ENCODE data around the gene KLHL29. TPM values are rescaled to one million over a fixed set of nuclear protein-coding genes. Genes with fewer than 3 reads are reported as not detected.

The KLHL29 gene
- total and polyA plus RNA-seq, 2 donors (not counting 3 experiments of a cell fraction or from before 2014, with no cell fraction given): 4.6 to 12.7 TPM

DNA sequence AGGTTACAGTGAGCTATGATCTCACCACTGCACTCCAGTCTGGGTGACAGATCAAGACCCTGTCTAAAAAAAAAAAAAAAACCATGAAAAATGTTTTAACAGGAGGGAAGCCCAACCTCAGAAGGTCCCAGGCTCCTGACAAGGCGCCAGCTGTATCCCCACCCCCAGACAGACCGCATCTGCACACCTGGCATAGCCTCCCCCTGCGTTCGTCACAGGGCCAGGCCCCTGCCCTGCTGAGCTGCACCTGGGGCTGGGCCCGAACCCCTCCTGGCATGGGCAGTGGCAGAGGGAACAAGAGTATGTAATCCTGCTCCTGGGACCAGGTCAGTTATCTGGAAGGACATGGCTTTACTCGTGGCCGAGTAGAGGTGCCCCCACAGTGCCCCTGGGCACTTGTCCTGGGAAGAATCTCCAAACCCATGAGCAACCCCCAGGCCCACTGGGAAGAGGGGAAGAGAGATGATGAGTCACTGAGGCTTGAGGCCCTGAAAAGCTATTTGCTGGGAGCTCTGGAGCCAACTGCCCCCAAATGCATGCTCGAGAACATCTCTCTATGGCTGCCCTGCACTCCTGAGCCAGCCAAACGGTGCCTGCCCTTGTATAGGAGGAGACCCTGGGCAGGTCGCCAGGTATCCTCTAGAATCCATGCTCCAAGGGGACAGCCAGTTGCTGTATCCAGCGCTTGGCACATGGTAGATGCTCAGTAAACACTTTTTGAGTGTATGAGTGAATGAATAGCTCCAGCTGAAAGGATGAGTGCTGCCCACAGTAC lies 276.5 kb downstream of the KLHL29 start:
- Histone ChIP-seq H3K9me3 (replicated peaks; ENCODE audit: control insufficient read depth, insufficient read depth, low read length) (no peaks in the 10 kb centered on the region), H3K9ac (replicated peaks; ENCODE audit: extremely low read depth, insufficient read depth, low read length) (no peak overlapping the region), H2AFZ (ENCODE audit: low read depth, low read length) (no peak overlapping the region), H3K27ac (ENCODE audit: insufficient read depth, low read depth, low read length) (no peak overlapping the region), H3K27me3 (ENCODE audit: control insufficient read depth in 2 of 2, insufficient read depth in 2 of 2, low read length in 2 of 2) (peaks cover 2 to 3% of the 10 kb centered on the region in 2 experiments), H4K20me1 (replicated peaks; ENCODE audit: control insufficient read depth, extremely low read depth, insufficient read depth, low read length) (no peaks in the 10 kb centered on the region), H3K36me3 (ENCODE audit: control insufficient read depth in 2 of 2, extremely low read depth in 1 of 2, insufficient read depth in 2 of 2, low read length in 2 of 2) (no peaks in the 10 kb centered on the region), H3K4me3 (replicated peaks in 1 of 3; ENCODE audit: insufficient read depth in 1 of 3, low read depth in 1 of 3, low read length in 3 of 3) (no peak overlapping the region), H3K9me1 (replicated peaks; ENCODE audit: control insufficient read depth, extremely low read depth, insufficient read depth, low read length) (no peaks in the 10 kb centered on the region), H3K4me2 (ENCODE audit: insufficient read depth, low read length) (no peak overlapping the region), H3K4me1 (ENCODE audit: control insufficient read depth, extremely low read depth, insufficient read depth, low read length) (no peaks in the 10 kb centered on the region), H3K79me2 (ENCODE audit: control insufficient read depth, insufficient read depth, low read length) (no peaks in the 10 kb centered on the region)
- FAIRE-seq (no peak), DNase-seq (ENCODE audit: low read depth, low spot score) (no peak)
- ChIA-PET POLR2A (no interaction called here), CTCF (no interaction called here)
- dilution Hi-C loops (cut with MboI; ENCODE audit: extremely low pct_ligation_motif_present, low sequenced_read_pairs) (no loop called here), intact Hi-C loops (cut with micrococcal nuclease) (no loop called here)
- no TSS peak for BruUV-seq (replicated peaks)
- TF ChIP-seq, protein P1, sequence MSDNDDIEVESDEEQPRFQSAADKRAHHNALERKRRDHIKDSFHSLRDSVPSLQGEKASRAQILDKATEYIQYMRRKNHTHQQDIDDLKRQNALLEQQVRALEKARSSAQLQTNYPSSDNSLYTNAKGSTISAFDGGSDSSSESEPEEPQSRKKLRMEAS (IDR thresholded peaks at IDR 0.05; ENCODE audit: insufficient read depth, insufficient read length): no peak
- TF ChIP-seq, protein P2, sequence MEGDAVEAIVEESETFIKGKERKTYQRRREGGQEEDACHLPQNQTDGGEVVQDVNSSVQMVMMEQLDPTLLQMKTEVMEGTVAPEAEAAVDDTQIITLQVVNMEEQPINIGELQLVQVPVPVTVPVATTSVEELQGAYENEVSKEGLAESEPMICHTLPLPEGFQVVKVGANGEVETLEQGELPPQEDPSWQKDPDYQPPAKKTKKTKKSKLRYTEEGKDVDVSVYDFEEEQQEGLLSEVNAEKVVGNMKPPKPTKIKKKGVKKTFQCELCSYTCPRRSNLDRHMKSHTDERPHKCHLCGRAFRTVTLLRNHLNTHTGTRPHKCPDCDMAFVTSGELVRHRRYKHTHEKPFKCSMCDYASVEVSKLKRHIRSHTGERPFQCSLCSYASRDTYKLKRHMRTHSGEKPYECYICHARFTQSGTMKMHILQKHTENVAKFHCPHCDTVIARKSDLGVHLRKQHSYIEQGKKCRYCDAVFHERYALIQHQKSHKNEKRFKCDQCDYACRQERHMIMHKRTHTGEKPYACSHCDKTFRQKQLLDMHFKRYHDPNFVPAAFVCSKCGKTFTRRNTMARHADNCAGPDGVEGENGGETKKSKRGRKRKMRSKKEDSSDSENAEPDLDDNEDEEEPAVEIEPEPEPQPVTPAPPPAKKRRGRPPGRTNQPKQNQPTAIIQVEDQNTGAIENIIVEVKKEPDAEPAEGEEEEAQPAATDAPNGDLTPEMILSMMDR (IDR thresholded peaks at IDR 0.05; ENCODE audit: extremely low read depth in 1 of 2, insufficient read depth in 1 of 2, low read depth in 1 of 2, low read length in 2 of 2): no peak
- no peak for TF ChIP-seq FOS (IDR thresholded peaks at IDR 0.05; ENCODE audit: borderline replicate concordance, insufficient read depth, low read length)
- no peak for TF ChIP-seq EZH2 (IDR thresholded peaks at IDR 0.05; ENCODE audit: borderline replicate concordance, low read depth, low read length, severe bottlenecking)
- no peak for TF ChIP-seq POLR2A (IDR thresholded peaks at IDR 0.05; ENCODE audit: low read depth, low read length)
- TF ChIP-seq POLR2AphosphoS5 (IDR thresholded peaks at IDR 0.05; ENCODE audit: insufficient read depth, low read depth, low read length): no peak
- no peak for TF ChIP-seq JUN (IDR thresholded peaks at IDR 0.05; ENCODE audit: borderline replicate concordance, insufficient read depth, insufficient read length, low read depth)

Measured in endothelial cell of umbilical vein (primary cell).